Body of pancreas (tissue), 4 donors: ENCODE measurements around the gene UBAC2. TPM values are rescaled to one million over a fixed set of nuclear protein-coding genes. Genes with fewer than 3 reads are reported as not detected.

ENCODE experiments used
- ATAC-seq: fragments of 150-250 bp; one replicate; pipeline ENCODE4 v1.9.1; 2016
- DNase-seq, 4 donors: peaks; one replicate each; pipeline ENCODE4 v3.0.0-alpha.2; 2019
- H3K27ac ChIP-seq, 4 donors: fragments of 200-600 bp; sonication (generic); 1 replicate in 3 of 4; 2 replicates in 1 of 4; pipeline versions ENCODE4 v1.5.1 to v1.6.1; 2016 to 2019; ENCODE audit warnings: mild to moderate bottlenecking in 1 of 4, mixed read lengths in 1 of 4, moderate library complexity in 1 of 4
- H3K27me3 ChIP-seq, 2 donors: fragments of 200-600 bp; sonication (generic); one replicate each; pipeline ENCODE4 v1.6.0; 2016; ENCODE audit warnings: mild to moderate bottlenecking in 1 of 2
- H3K36me3 ChIP-seq, 2 donors: fragments of 200-600 bp; sonication (generic); replicated peaks in 1 of 2; 2 replicates each; pipeline ENCODE4 v1.5.1; 2016; ENCODE audit warnings: low read depth in 2 of 2; ENCODE audit not compliant: insufficient read depth in 1 of 2
- H3K4me1 ChIP-seq: fragments of 200-600 bp; sonication (generic); one replicate; pipeline ENCODE4 v1.6.0; 2016
- H3K4me3 ChIP-seq, 2 donors: fragments of 200-600 bp; sonication (generic); 1 replicate in 1 of 2; 2 replicates in 1 of 2; pipeline ENCODE4 v1.5.1; 2016 to 2019
- H3K9me3 ChIP-seq, 3 donors: fragments of 200-600 bp; sonication (generic); 1 replicate in 2 of 3; 2 replicates in 1 of 3; pipeline ENCODE4 v1.5.1; 2016
- CTCF ChIP-seq, 7 experiments: fragments of 450-650 bp in 4 of 7; fragments of 200-600 bp in 3 of 7; sonication (generic) in 3 of 7; IDR thresholded peaks; one replicate each; pipeline ENCODE4 v1.5.1; 2016 to 2019; ENCODE audit warnings: antibody characterized with exemption in 7 of 7
- POLR2A ChIP-seq, 3 donors: fragments of 450-650 bp; IDR thresholded peaks; one replicate each; pipeline ENCODE4 v1.6.1; 2016; ENCODE audit warnings: antibody characterized with exemption in 3 of 3, mild to moderate bottlenecking in 2 of 3
- WGBS, 2 donors: methylation state at CpG; one replicate each; pipeline ENCODE4 v1.1.5; 2017; 5-methylcytosine and 5-hydroxymethylcytosine counted together
- intact Hi-C: fragments of 100-400 bp; cut with DNase I; formaldehyde crosslinking; loops from one replicate; pipeline ENCODE4 v1.15.1; 2023
- total RNA-seq, 2 donors: library from RNA; depleted of rRNA; stranded (reverse); fragments of >200 nt; gene quantifications; one replicate each; pipeline ENCODE4 v1.1.0, GENCODE V29; 2016

UBAC2 gene
- total RNA-seq, 2 donors from 2014 or later: 21.4 to 27.2 TPM

GRCh38 chr13:99314640-99315176, 114.1 kb downstream of the UBAC2 start:
- H3K9me3 ChIP-seq: no peaks in the 10 kb centered on the region
- no peak for DNase-seq
- TF ChIP-seq POLR2A (IDR thresholded peaks at IDR 0.05) (no peak), CTCF (IDR thresholded peaks at IDR 0.05) (no peak)
- intact Hi-C loops: no loop called here
- no peaks in the 10 kb centered on the region for H3K36me3 ChIP-seq
- no peak for ATAC-seq
- peaks cover 9% of the 10 kb centered on the region for H3K4me1 ChIP-seq
- H3K4me3 ChIP-seq: no peak overlapping the region
- no peaks in the 10 kb centered on the region for H3K27me3 ChIP-seq
- no peak overlapping the region for H3K27ac ChIP-seq
- 72 to 83% methylated on average over 10 of the region's 10 CpGs for WGBS, 2 donors

GRCh38 chr13:99315186-99315585, 114.5 kb downstream of the UBAC2 start:
- Histone ChIP-seq H3K36me3 (no peaks in the 10 kb centered on the region), H3K4me3 (no peak overlapping the region), H3K9me3 (no peaks in the 10 kb centered on the region), H3K27me3 (no peaks in the 10 kb centered on the region), H3K4me1 (peaks cover 9% of the 10 kb centered on the region), H3K27ac (no peak overlapping the region)
- DNase-seq: no peak
- intact Hi-C loops: no loop called here
- no peak for ATAC-seq
- TF ChIP-seq CTCF (IDR thresholded peaks at IDR 0.05): no peak
- TF ChIP-seq POLR2A (IDR thresholded peaks at IDR 0.05): no peak
- WGBS, 2 donors: 76 to 92% methylated on average over 6 of the region's 6 CpGs

DNA sequence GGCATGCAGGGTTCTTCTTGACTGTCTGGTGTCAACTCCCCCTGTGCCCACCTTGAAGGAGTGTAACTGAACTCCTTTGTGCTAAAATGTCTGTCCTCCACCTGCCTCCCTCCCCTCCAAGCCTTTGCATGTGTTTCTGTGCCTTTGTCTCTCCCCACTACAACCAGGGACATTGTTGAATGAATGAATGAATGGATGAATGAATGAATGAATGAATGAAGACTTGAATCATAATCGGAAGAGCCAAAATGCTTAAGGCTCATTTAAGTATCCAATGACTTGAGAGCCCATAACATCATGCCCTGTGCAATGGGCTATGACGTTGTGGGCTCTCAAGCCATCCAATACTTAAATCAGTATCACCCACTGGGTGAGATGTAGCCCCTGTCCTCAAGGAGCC, 115.6 kb downstream of the UBAC2 start:
- no peak for TF ChIP-seq CTCF (IDR thresholded peaks at IDR 0.05)
- 85 to 90% methylated on average over 2 of the region's 2 CpGs for whole genome bisulfite sequencing, 2 donors
- no peak overlapping the region for H3K27ac ChIP-seq

DNA sequence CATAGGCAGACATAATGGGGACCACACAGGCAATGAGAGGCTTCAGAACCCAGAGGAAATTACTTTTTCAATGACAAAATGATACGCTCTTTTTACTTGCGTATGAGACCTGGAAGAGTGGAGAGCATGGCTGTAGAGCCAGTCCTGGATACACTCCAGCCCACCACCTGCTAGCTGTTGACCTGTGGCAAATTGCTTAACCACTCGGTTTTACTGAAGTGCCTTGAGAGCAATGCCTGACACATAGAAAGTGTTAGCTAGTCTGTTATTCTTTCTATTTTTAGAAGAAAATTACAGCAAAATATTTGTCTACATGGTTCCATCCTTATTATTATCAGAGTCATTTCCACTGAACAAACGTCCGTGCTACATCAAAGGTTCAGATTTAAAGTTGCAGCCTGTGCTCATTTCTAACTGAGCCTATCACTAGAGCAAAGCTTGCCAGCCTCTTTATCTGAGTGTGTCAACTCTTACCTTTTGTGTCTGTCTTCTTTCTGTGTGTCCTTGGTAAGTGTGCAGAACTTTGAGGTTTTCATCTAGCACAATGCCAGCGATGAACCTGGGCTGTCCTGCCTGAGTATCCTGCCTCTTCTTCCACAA, 116.1 kb downstream of the UBAC2 start:
- peaks cover 17% of the 10 kb centered on the region for H3K4me1 ChIP-seq
- H3K4me3 ChIP-seq: no peak overlapping the region
- no peak for TF ChIP-seq POLR2A (IDR thresholded peaks at IDR 0.05)
- TF ChIP-seq CTCF (IDR thresholded peaks at IDR 0.05): no peak
- H3K36me3 ChIP-seq: no peaks in the 10 kb centered on the region
- intact Hi-C loops: no loop called here
- no peak overlapping the region for H3K27ac ChIP-seq
- WGBS, 2 donors: 28 to 40% methylated on average over 6 of the region's 6 CpGs
- peak; percentile 72 for ATAC-seq
- H3K27me3 ChIP-seq: no peaks in the 10 kb centered on the region
- peak; percentile 66 to 82 (median 72) for DNase-seq
- H3K9me3 ChIP-seq: no peaks in the 10 kb centered on the region

More for the DNA sequence above, 115.6 kb downstream of the UBAC2 start:
- Histone ChIP-seq H3K9me3 (no peaks in the 10 kb centered on the region), H3K27me3 (no peaks in the 10 kb centered on the region), H3K4me3 (no peak overlapping the region), H3K4me1 (peaks cover 15% of the 10 kb centered on the region), H3K36me3 (no peaks in the 10 kb centered on the region)
- ATAC-seq: no peak
- DNase-seq: no peak
- intact Hi-C loops: no loop called here
